ENCODE data around the gene PTPRS. TPM values are rescaled to one million over a fixed set of nuclear protein-coding genes. Genes with fewer than 3 reads are reported as not detected.
"Not testable (repeated sequence)": the region's sequence is repeated elsewhere in the genome, so short reads cannot be mapped to it uniquely, and the experiment has no call there.

PTPRS gene
- total RNA-seq, 1 donor = 193 TPM

GRCh38 chr19:5334366-5334739 is 6.3 kb downstream of the PTPRS start:
- no peak for TF ChIP-seq CTCF (IDR thresholded peaks at IDR 0.05; ENCODE audit: insufficient read depth, low read length)
- no peak overlapping the region for H3K4me3 ChIP-seq (ENCODE audit: low read depth, low read length)
- no peak for DNase-seq (ENCODE audit: low read depth)

GRCh38 chr19:5333581-5334365 is 6.8 kb downstream of the PTPRS start:
- H3K4me3 ChIP-seq (ENCODE audit: low read depth, low read length) = no peak overlapping the region
- no peak for TF ChIP-seq CTCF (IDR thresholded peaks at IDR 0.05; ENCODE audit: insufficient read depth, low read length)
- DNase-seq (ENCODE audit: low read depth) = no peak

GRCh38 chr19:5332501-5332900 is 8.1 kb downstream of the PTPRS start:
- DNase-seq (ENCODE audit: low read depth) = no peak
- no peak overlapping the region for H3K4me3 ChIP-seq (ENCODE audit: low read depth, low read length)
- TF ChIP-seq CTCF (IDR thresholded peaks at IDR 0.05; ENCODE audit: insufficient read depth, low read length) = no peak

- DNase-seq (ENCODE audit: low read depth) = no peak
- no peak overlapping the region for H3K4me3 ChIP-seq (ENCODE audit: low read depth, low read length)
- no peak for TF ChIP-seq CTCF (IDR thresholded peaks at IDR 0.05; ENCODE audit: insufficient read depth, low read length)
Observed at GRCh38 chr19:5331790-5332189, 8.8 kb downstream of the PTPRS start.

GRCh38 chr19:5330307-5330720 is 10.3 kb downstream of the PTPRS start:
- TF ChIP-seq CTCF (IDR thresholded peaks at IDR 0.05; ENCODE audit: insufficient read depth, low read length) = no peak
- no peak overlapping the region for H3K4me3 ChIP-seq (ENCODE audit: low read depth, low read length)
- DNase-seq (ENCODE audit: low read depth) = no peak

- DNase-seq (ENCODE audit: low read depth) = no peak
- no peak for TF ChIP-seq CTCF (IDR thresholded peaks at IDR 0.05; ENCODE audit: insufficient read depth, low read length)
- H3K4me3 ChIP-seq (ENCODE audit: low read depth, low read length) = no peak overlapping the region
Observed at GRCh38 chr19:5329141-5329540, 11.5 kb downstream of the PTPRS start.

GRCh38 chr19:5328407-5328806 is 12.2 kb downstream of the PTPRS start:
- DNase-seq (ENCODE audit: low read depth); H3K4me3 ChIP-seq (ENCODE audit: low read depth, low read length): not testable (repeated sequence)

All from fibroblast of the aortic adventitia (primary cell).